Kidney (tissue), 14 donors: ENCODE data around the gene TMEM128. TPM values are rescaled to one million over a fixed set of nuclear protein-coding genes. Genes with fewer than 3 reads are reported as not detected.
"Not testable (repeated sequence)": the region's sequence is repeated elsewhere in the genome, so short reads cannot be mapped to it uniquely, and the experiment has no call there.

Experiments used
- DNase-seq, 5 donors: peaks; one replicate each; pipeline ENCODE4 v3.0.0-alpha.2; 2013 to 2020
- FAIRE-seq: peaks from 2 replicates; lab custom pipeline; 2012; peaks lifted over from hg19 to GRCh38; lab: Jason Lieb, UNC
- H3K27ac ChIP-seq, 2 donors: one replicate each; pipeline ENCODE4 v1.7.0; 2013; ENCODE audit warnings: low read depth in 2 of 2, low read length in 2 of 2, inconsistent platforms in 1 of 2
- H3K27me3 ChIP-seq: one replicate; pipeline ENCODE4 v1.7.1; 2013; ENCODE audit warnings: low read length, inconsistent platforms; ENCODE audit not compliant: control insufficient read depth, insufficient read depth
- H3K36me3 ChIP-seq, 3 donors: one replicate each; pipeline versions ENCODE4 v1.7.0 to v1.7.1; 2013; ENCODE audit warnings: low read length in 3 of 3, control low read depth in 1 of 3, inconsistent platforms in 1 of 3; ENCODE audit not compliant: insufficient read depth in 3 of 3, control insufficient read depth in 2 of 3
- H3K4me1 ChIP-seq, 3 donors: one replicate each; pipeline versions ENCODE4 v1.7.0 to v1.7.1; 2013; ENCODE audit warnings: low read length in 3 of 3, inconsistent platforms in 1 of 3, low read depth in 1 of 3; ENCODE audit not compliant: control insufficient read depth in 2 of 3, insufficient read depth in 2 of 3
- H3K4me3 ChIP-seq, 3 donors: one replicate each; pipeline versions ENCODE4 v1.7.0 to v1.8.1; 2013; ENCODE audit warnings: low read length in 3 of 3, control low read depth in 1 of 3, inconsistent platforms in 1 of 3
- H3K9ac ChIP-seq, 3 donors: one replicate each; pipeline versions ENCODE4 v1.7.0 to v1.7.1; 2013; ENCODE audit warnings: low read length in 3 of 3, control low read depth in 1 of 3, inconsistent platforms in 1 of 3
- H3K9me3 ChIP-seq, 3 donors: one replicate each; pipeline versions ENCODE4 v1.7.0 to v1.7.1; 2013; ENCODE audit warnings: low read length in 3 of 3, control low read depth in 1 of 3, inconsistent platforms in 1 of 3; ENCODE audit not compliant: control insufficient read depth in 2 of 3, insufficient read depth in 1 of 3
- intact Hi-C: fragments of 100-400 bp; cut with DNase I; formaldehyde crosslinking; loops from one replicate; pipeline ENCODE4 v1.11.1; 2022
- polyA plus RNA-seq: library from polyadenylated mRNA; stranded (reverse); fragments of 350-450 nt; fragmentation: Illumina TruSeq; extraction: RNeasy Lipid Tissue Mini Kit (QIAGEN cat#74804); gene quantifications from one replicate; pipeline ENCODE4 v1.2.3, GENCODE V29; 2014; ENCODE audit warnings: low read depth, low replicate concordance; ENCODE audit not compliant: insufficient read depth
- total RNA-seq: library from RNA; stranded (reverse); fragmentation: NEBNext Ultra II Directional; extraction: Animal tissue kit (Norgen Biotek cat#: 25700); gene quantifications from one replicate; pipeline ENCODE4 v1.2.1, GENCODE V29; 2021
- TF ChIP-seq, protein P1 (sequence below): IDR thresholded peaks from 3 replicates; pipeline ENCODE4 v1.5.1; 2012; ENCODE audit warnings: mild to moderate bottlenecking, moderate library complexity, borderline replicate concordance; ENCODE audit not compliant: insufficient read depth; ENCODE audit errors: extremely low read depth
- donor health status: control.
- donor health status: control.
- donor health status: control.
- donor health status: control.
- donor health status: control.
- donor health status: DM: yes; HTN: yes; CAD: no.
- donor health status: Normal renal cell carcinoma (clear cell type).

The TMEM128 gene
- total and polyA plus RNA-seq, 2 donors from 2014 or later, result 30.0 to 40.0 TPM

DNA sequence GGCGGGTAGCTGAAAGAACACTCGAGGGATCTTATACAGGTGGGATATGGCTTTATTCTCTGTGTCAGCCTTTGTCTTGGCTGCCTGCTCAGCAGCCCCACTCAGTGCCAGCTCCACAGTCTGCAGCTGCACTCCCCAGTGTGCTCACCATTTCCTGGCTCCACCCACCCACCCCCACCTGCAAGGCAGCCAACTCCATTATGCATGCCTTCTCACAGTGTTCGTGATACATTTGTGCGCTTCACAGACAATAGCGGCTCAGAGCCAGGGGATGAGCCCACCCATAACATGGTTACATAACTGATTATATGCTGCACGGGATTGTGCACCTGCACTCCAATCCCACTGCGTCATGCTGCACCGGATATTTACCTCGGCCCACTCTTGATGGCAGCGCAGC is 8.8 kb upstream of the TMEM128 start:
- no peak for FAIRE-seq
- Histone ChIP-seq H3K9ac (no peak overlapping the region), H3K27ac (no peak overlapping the region), H3K4me3 (no peak overlapping the region), H3K36me3 (no peaks in the 10 kb centered on the region), H3K9me3 (no peaks in the 10 kb centered on the region), H3K4me1 (peaks cover 0 to 5% (median 0%) of the 10 kb centered on the region in 3 donors), H3K27me3 (no peaks in the 10 kb centered on the region)
- intact Hi-C loops, result loop anchor here (5.0 kb wide), 1 partner anchor 81 kb away; no protein-coding TSS in a partner anchor
- TF ChIP-seq, protein P1, sequence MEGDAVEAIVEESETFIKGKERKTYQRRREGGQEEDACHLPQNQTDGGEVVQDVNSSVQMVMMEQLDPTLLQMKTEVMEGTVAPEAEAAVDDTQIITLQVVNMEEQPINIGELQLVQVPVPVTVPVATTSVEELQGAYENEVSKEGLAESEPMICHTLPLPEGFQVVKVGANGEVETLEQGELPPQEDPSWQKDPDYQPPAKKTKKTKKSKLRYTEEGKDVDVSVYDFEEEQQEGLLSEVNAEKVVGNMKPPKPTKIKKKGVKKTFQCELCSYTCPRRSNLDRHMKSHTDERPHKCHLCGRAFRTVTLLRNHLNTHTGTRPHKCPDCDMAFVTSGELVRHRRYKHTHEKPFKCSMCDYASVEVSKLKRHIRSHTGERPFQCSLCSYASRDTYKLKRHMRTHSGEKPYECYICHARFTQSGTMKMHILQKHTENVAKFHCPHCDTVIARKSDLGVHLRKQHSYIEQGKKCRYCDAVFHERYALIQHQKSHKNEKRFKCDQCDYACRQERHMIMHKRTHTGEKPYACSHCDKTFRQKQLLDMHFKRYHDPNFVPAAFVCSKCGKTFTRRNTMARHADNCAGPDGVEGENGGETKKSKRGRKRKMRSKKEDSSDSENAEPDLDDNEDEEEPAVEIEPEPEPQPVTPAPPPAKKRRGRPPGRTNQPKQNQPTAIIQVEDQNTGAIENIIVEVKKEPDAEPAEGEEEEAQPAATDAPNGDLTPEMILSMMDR, result no peak
- DNase-seq, result no peak

- no peaks in the 10 kb centered on the region for H3K36me3 ChIP-seq
- intact Hi-C loops, result loop anchor here (5.0 kb wide), 1 partner anchor 83 kb away; no protein-coding TSS in a partner anchor
- TF ChIP-seq, protein P1, result no peak
- no peaks in the 10 kb centered on the region for H3K9me3 ChIP-seq
- no peak for FAIRE-seq
- no peak overlapping the region for H3K27ac ChIP-seq
- no peaks in the 10 kb centered on the region for H3K27me3 ChIP-seq
- no peak overlapping the region for H3K9ac ChIP-seq
- no peak for DNase-seq
- peaks cover 0 to 4% (median 0%) of the 10 kb centered on the region in 3 donors for H3K4me1 ChIP-seq
- H3K4me3 ChIP-seq, result no peak overlapping the region
Measured at GRCh38 chr4:4254666-4255065, 6.6 kb upstream of the TMEM128 start.

DNA sequence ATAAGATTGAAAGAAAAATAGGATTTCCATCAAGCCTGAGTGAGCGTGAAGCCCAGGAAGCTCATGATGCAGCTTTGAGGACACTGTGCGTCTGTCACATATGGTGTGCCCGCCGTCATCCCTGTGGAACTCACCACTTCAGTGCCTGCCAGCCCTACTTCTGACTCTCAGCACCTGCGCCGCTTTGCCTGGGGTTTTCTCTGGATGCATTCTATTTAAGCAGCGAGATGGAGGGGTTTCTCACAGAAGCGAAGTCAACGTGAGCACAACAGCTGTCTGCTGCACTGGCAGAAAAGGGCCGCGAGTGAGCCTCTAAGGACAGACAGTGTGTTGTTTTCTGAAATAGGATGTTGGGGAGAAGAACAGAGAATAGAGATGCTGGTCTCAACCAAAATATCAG is 6.2 kb upstream of the TMEM128 start:
- TF ChIP-seq, protein P1, result no peak
- Histone ChIP-seq H3K36me3 (no peaks in the 10 kb centered on the region), H3K9ac (no peak overlapping the region), H3K9me3 (no peaks in the 10 kb centered on the region), H3K27ac (no peak overlapping the region), H3K27me3 (no peaks in the 10 kb centered on the region), H3K4me3 (no peak overlapping the region), H3K4me1 (peaks cover 0 to under 1% (median 0%) of the 10 kb centered on the region in 3 donors)
- FAIRE-seq (no peak), DNase-seq (no peak)
- intact Hi-C loops, result no loop called here

GRCh38 chr4:4249866-4250265 is 1.8 kb upstream of the TMEM128 start:
- TF ChIP-seq, protein P1, result no peak
- Histone ChIP-seq H3K4me1 (peaks cover 4 to 14% (median 13%) of the 10 kb centered on the region in 3 donors), H3K27ac (no peak overlapping the region), H3K9me3 (no peaks in the 10 kb centered on the region), H3K36me3 (peaks cover 4 to 6% (median 6%) of the 10 kb centered on the region in 3 donors), H3K27me3 (no peaks in the 10 kb centered on the region), H3K4me3 (no peak overlapping the region), H3K9ac (no peak overlapping the region)
- intact Hi-C loops, result no loop called here
- DNase-seq (peak in 2 of 5 donors; percentile 42 to 43), FAIRE-seq (no peak)

GRCh38 chr4:4249342-4249741 is 1.3 kb upstream of the TMEM128 start:
- H3K4me1 ChIP-seq, result peaks cover 4 to 14% (median 13%) of the 10 kb centered on the region in 3 donors
- FAIRE-seq, H3K27ac ChIP-seq, H3K4me3 ChIP-seq, DNase-seq, H3K9me3 ChIP-seq, H3K9ac ChIP-seq, H3K27me3 ChIP-seq, H3K36me3 ChIP-seq, intact Hi-C loops: not testable (repeated sequence)
